IMR-90 (cell line): ENCODE data around the gene SSU72. TPM values are rescaled to one million over a fixed set of nuclear protein-coding genes. Genes with fewer than 3 reads are reported as not detected.
"Not testable (repeated sequence)": the region's sequence is repeated elsewhere in the genome, so short reads cannot be mapped to it uniquely, and the experiment has no call there.

Source experiments
- ATAC-seq: fragments of 200-7000 bp; cut with Tn5 transposase; 2 replicates; pipeline ENCODE4 v1.9.1; 2020; ENCODE audit warnings: low read depth, mild to moderate bottlenecking, moderate library complexity
- BruUV-seq: library from RNA; stranded (reverse); fragments of 400-500 nt; replicated peaks from 2 replicates; lab custom pipeline; 2021; lab: Mats Ljungman, UMichigan
- CTCF ChIA-PET: fragments of 300-600 bp; formaldehyde crosslinking; extraction: SDS; loops from one replicate; lab custom pipeline; 2021; ENCODE audit warnings: antibody characterized with exemption; lab: Yijun Ruan, JAX
- POLR2A ChIA-PET: fragments of 300-600 bp; sonication (Branson Sonifier 250); formaldehyde crosslinking; loops from one replicate; lab custom pipeline; 2022; ENCODE audit warnings: antibody characterized with exemption; ENCODE audit not compliant: unreplicated experiment; lab: Charles Lee
- DNase-seq: peaks from one replicate; pipeline ENCODE4 v3.0.0; 2013
- H2AFZ ChIP-seq: replicated peaks from 2 replicates; pipeline ENCODE3; 2013; ENCODE audit warnings: low read length, mild to moderate bottlenecking; ENCODE audit not compliant: poor library complexity
- H2AK5ac ChIP-seq: 2 replicates; pipeline ENCODE4 v1.6.1; 2013; ENCODE audit warnings: low read depth, low read length, inconsistent platforms
- H2AK9ac ChIP-seq: replicated peaks from 2 replicates; pipeline ENCODE3; 2013; ENCODE audit warnings: mild to moderate bottlenecking, low read depth, low read length, moderate library complexity; ENCODE audit not compliant: poor library complexity
- H2BK120ac ChIP-seq: 2 replicates; pipeline ENCODE4 v1.6.1; 2013; ENCODE audit warnings: low read depth, low read length, inconsistent platforms
- H2BK15ac ChIP-seq: 3 replicates; pipeline ENCODE4 v1.6.1; 2013; ENCODE audit warnings: low read depth, low read length, inconsistent platforms
- H2BK20ac ChIP-seq: 2 replicates; pipeline ENCODE4 v1.6.1; 2013; ENCODE audit warnings: low read depth, mild to moderate bottlenecking, inconsistent platforms, low read length, moderate library complexity
- H2BK5ac ChIP-seq: 2 replicates; pipeline ENCODE4 v1.6.1; 2013; ENCODE audit warnings: mild to moderate bottlenecking, low read depth, low read length, inconsistent platforms; ENCODE audit not compliant: poor library complexity, severe bottlenecking
- H3K14ac ChIP-seq: replicated peaks from 2 replicates; pipeline ENCODE4 v1.6.1; 2013; ENCODE audit warnings: low read depth, low read length, inconsistent platforms
- H3K18ac ChIP-seq: 2 replicates; pipeline ENCODE4 v1.6.1; 2013; ENCODE audit warnings: low read depth, low read length, control low read depth
- H3K23ac ChIP-seq: 2 replicates; pipeline ENCODE4 v1.6.1; 2013; ENCODE audit warnings: low read depth, low read length, inconsistent platforms
- H3K27ac ChIP-seq: 2 replicates; pipeline ENCODE4 v1.5.1; 2013; ENCODE audit warnings: mild to moderate bottlenecking, control low read depth, low read length; ENCODE audit not compliant: insufficient read depth
- H3K27me3 ChIP-seq: 2 replicates; pipeline ENCODE4 v1.6.1; 2013; ENCODE audit warnings: low read length; ENCODE audit not compliant: control insufficient read depth, insufficient read depth
- H3K36me3 ChIP-seq: 2 replicates; pipeline ENCODE4 v1.6.1; 2013; ENCODE audit warnings: low read length, mixed read lengths; ENCODE audit not compliant: control insufficient read depth, insufficient read depth
- H3K4ac ChIP-seq: 2 replicates; pipeline ENCODE4 v1.6.1; 2013; ENCODE audit warnings: low read depth, low read length, inconsistent platforms
- H3K4me1 ChIP-seq: 2 replicates; pipeline ENCODE4 v1.6.1; 2013; ENCODE audit warnings: low read length, mixed read lengths; ENCODE audit not compliant: control insufficient read depth, insufficient read depth
- H3K4me2 ChIP-seq: 2 replicates; pipeline ENCODE4 v1.6.1; 2013; ENCODE audit warnings: low read depth, mild to moderate bottlenecking, control low read depth, low read length, moderate library complexity
- H3K4me3 ChIP-seq: 2 replicates; pipeline ENCODE4 v1.5.1; 2013; ENCODE audit warnings: low read depth, mild to moderate bottlenecking, control low read depth, low read length, moderate library complexity; ENCODE audit not compliant: insufficient read depth
- H3K56ac ChIP-seq: 2 replicates; pipeline ENCODE4 v1.6.1; 2013; ENCODE audit warnings: low read length, inconsistent platforms; ENCODE audit not compliant: insufficient read depth; ENCODE audit errors: extremely low read depth
- H3K79me1 ChIP-seq, 2 experiments: 2 replicates each; pipeline ENCODE4 v1.6.1; 2013; ENCODE audit warnings: low read length in 2 of 2, inconsistent platforms in 1 of 2, low read depth in 1 of 2
- H3K9ac ChIP-seq: 2 replicates; pipeline ENCODE4 v1.6.1; 2013; ENCODE audit warnings: low read depth, low read length, control low read depth
- H3K9me1 ChIP-seq: 2 replicates; pipeline ENCODE4 v1.6.1; 2013; ENCODE audit warnings: low read length, inconsistent platforms; ENCODE audit not compliant: insufficient read depth
- H3K9me3 ChIP-seq: 2 replicates; pipeline ENCODE4 v1.6.1; 2013; ENCODE audit warnings: low read length; ENCODE audit not compliant: control insufficient read depth, insufficient read depth
- H4K20me1 ChIP-seq: 2 replicates; pipeline ENCODE4 v1.6.1; 2013; ENCODE audit warnings: low read length, inconsistent platforms; ENCODE audit not compliant: insufficient read depth
- H4K5ac ChIP-seq: 2 replicates; pipeline ENCODE4 v1.6.1; 2013; ENCODE audit warnings: mild to moderate bottlenecking, low read depth, low read length, control low read depth
- H4K8ac ChIP-seq, 2 experiments: 2 replicates each; pipeline ENCODE4 v1.6.1; 2013; ENCODE audit warnings: low read depth in 2 of 2, low read length in 2 of 2, control low read depth in 1 of 2, inconsistent platforms in 1 of 2
- H4K91ac ChIP-seq: 2 replicates; pipeline ENCODE4 v1.6.1; 2013; ENCODE audit warnings: low read depth, low read length, inconsistent platforms; ENCODE audit not compliant: insufficient read depth
- BHLHE40 ChIP-seq: fragments of 150-350 bp; IDR thresholded peaks from 2 replicates; pipeline ENCODE4 v1.6.1; 2016; ENCODE audit warnings: mild to moderate bottlenecking, low read depth, low read length
- CHD1 ChIP-seq: IDR thresholded peaks from 2 replicates; pipeline ENCODE4 v1.6.1; 2012; ENCODE audit warnings: low read depth, low read length, improper control_type of control experiment
- MXI1 ChIP-seq: IDR thresholded peaks from 2 replicates; pipeline ENCODE4 v1.6.1; 2012; ENCODE audit warnings: low read depth, mild to moderate bottlenecking, low read length, moderate library complexity, borderline replicate concordance
- POLR2A ChIP-seq: IDR thresholded peaks from 2 replicates; pipeline ENCODE4 v1.6.1; 2012; ENCODE audit warnings: mild to moderate bottlenecking, low read depth, low read length
- RAD21 ChIP-seq: IDR thresholded peaks from 2 replicates; pipeline ENCODE4 v1.6.1; 2012; ENCODE audit warnings: low read length, improper control_type of control experiment
- WGBS, 2 experiments: methylation state at CpG; one replicate each; pipeline versions ENCODE4 v1.1.5 to v1.1.7; 2013; ENCODE audit warnings: missing lambda C conversion rate in 2 of 2; ENCODE audit not compliant: insufficient read length in 1 of 2; ENCODE audit errors: extremely low coverage in 2 of 2; 5-methylcytosine and 5-hydroxymethylcytosine counted together
- dilution Hi-C: fragments of 300-500 bp; cut with HindIII; formaldehyde crosslinking; loops from one replicate; pipeline ENCODE4 v1.14.3; 2018; ENCODE audit warnings: low sequenced_read_pairs; ENCODE audit not compliant: unreplicated experiment
- in situ Hi-C: fragments of 300-500 bp; cut with MboI; formaldehyde crosslinking; loops from 3 replicates; pipeline ENCODE4 v1.14.3; 2019; ENCODE audit warnings: low sequenced_read_pairs, inconsistent platforms, mixed read lengths
- intact Hi-C: fragments of 100-400 bp; cut with micrococcal nuclease; formaldehyde crosslinking; loops from 2 replicates; pipeline ENCODE4 v1.10.0; 2022
- polyA plus RNA-seq, 3 experiments: library from polyadenylated mRNA; depleted of rRNA; stranded (reverse); fragments of >200 nt; gene quantifications; 2 replicates each; pipeline ENCODE4 v1.2.3, GENCODE V29; 2012; ENCODE audit warnings: low replicate concordance in 1 of 3
- total RNA-seq: library from RNA; depleted of rRNA; stranded (reverse); fragments of >200 nt; gene quantifications from 2 replicates; pipeline ENCODE4 v1.2.3, GENCODE V29; 2012
- TF ChIP-seq, protein P1 (sequence below): fragments of 150-350 bp; IDR thresholded peaks from 2 replicates; pipeline ENCODE4 v1.6.1; 2016; ENCODE audit warnings: low read depth, mild to moderate bottlenecking, low read length, moderate library complexity, borderline replicate concordance

The SSU72 gene
- total and polyA plus RNA-seq, 2 of the 4 experiments (the other 2 are of a cell fraction): 33.7 to 88.4 TPM

DNA sequence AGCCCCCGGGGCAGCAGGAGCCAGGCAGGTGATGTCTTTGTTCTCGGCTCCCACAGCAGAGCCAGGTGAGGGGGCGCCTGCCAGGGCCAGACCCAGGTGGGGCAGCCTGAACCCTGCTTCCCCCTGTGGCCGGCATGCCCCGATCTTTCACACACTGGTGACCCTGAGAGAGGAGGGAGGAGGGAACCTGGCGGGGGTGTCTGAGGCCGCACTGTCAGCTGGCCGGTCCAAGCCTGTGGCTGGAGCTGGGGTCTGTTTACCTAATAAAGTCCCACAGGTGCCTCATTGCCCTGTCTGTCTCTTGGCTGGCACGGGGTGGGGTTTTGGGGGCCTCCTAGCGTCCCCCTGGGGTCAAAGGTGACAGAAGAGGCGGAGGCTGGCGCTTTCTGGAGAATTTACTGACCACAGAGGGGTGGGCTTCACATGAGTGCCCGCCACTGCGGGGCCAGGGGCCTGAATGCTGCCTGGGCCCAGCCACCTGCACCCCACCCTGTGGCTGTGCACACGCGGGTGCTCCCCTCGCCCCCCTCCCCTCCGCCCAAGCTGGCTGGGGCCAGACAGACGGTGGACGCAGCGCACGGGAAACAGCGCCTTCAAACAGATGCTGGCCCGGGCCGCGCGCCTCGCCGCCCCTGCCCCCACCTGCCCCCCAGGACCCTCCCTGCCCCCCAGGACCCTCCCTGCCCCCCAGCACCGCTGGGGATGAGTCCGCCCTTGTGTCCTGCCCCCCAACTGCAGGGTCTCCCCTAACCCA is 40.1 kb downstream of the SSU72 start (continued):
- TF ChIP-seq RAD21: no peak
- TF ChIP-seq BHLHE40: no peak
- TF ChIP-seq, protein P1, sequence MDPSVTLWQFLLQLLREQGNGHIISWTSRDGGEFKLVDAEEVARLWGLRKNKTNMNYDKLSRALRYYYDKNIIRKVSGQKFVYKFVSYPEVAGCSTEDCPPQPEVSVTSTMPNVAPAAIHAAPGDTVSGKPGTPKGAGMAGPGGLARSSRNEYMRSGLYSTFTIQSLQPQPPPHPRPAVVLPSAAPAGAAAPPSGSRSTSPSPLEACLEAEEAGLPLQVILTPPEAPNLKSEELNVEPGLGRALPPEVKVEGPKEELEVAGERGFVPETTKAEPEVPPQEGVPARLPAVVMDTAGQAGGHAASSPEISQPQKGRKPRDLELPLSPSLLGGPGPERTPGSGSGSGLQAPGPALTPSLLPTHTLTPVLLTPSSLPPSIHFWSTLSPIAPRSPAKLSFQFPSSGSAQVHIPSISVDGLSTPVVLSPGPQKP: no peak
- TF ChIP-seq POLR2A: no peak
- TF ChIP-seq MXI1: no peak
- TF ChIP-seq CHD1: no peak

DNA sequence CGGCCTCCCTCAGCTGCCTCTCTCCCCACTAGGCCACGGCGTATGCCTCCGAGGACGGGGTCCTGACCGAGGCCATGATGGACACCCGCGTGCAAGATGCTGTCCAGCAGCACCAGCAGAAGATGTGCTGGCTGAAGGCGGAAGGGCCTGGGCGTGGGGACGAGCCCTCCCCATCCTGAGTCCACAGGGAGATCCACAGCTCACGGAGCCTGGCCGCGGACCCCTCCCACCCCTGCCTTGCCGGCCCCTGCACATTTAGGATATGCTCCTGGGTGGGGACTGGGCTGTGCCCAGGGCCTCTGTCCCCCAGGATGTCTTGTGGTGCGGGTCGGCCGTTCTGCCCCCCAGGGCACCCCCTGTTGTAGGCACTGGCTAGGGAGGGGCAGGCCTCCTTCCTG is 40.8 kb downstream of the SSU72 start:
- H2BK120ac ChIP-seq, dilution Hi-C loops, intact Hi-C loops, H3K9ac ChIP-seq, H2BK5ac ChIP-seq, H4K91ac ChIP-seq, H4K5ac ChIP-seq, H3K18ac ChIP-seq, H3K27ac ChIP-seq, H2BK20ac ChIP-seq, H3K23ac ChIP-seq, H2AFZ ChIP-seq, H2AK9ac ChIP-seq, H3K4me2 ChIP-seq, ATAC-seq, BruUV-seq, H2AK5ac ChIP-seq, H4K8ac ChIP-seq, H3K27me3 ChIP-seq, H3K4me1 ChIP-seq, H3K4ac ChIP-seq, H3K14ac ChIP-seq, H3K56ac ChIP-seq, in situ Hi-C loops, H3K4me3 ChIP-seq, H3K9me3 ChIP-seq, H2BK15ac ChIP-seq, POLR2A ChIA-PET, DNase-seq, CTCF ChIA-PET: not testable (repeated sequence)
- 84% methylated on average over 5 of the region's 18 CpGs; no CpG with 5 or more reads in 1 of the 2 experiments for WGBS, 2 experiments
- Histone ChIP-seq H4K20me1 (peaks cover 26% of the 10 kb centered on the region), H3K79me1 (peaks cover 10 to 33% of the 10 kb centered on the region in 2 experiments), H3K9me1 (peaks cover 16% of the 10 kb centered on the region), H3K36me3 (peaks cover 37% of the 10 kb centered on the region)
